Fibroblast of lung (primary cell): ENCODE measurements around the gene CELF2. TPM values are rescaled to one million over a fixed set of nuclear protein-coding genes. Genes with fewer than 3 reads are reported as not detected.

Experiments
- DNase-seq, 2 donors: peaks; one replicate each; pipeline versions ENCODE4 v3.0.0 to v3.0.0-alpha.2; 2010; ENCODE audit warnings: low read depth in 2 of 2
- H2AFZ ChIP-seq: 2 replicates; pipeline ENCODE4 v1.5.1; 2012; ENCODE audit warnings: low read length, control low read depth, inconsistent platforms
- H3K27ac ChIP-seq: 2 replicates; pipeline ENCODE4 v1.5.1; 2011; ENCODE audit warnings: low read length, control low read depth; ENCODE audit not compliant: insufficient read depth
- H3K27me3 ChIP-seq: 2 replicates; pipeline ENCODE4 v1.5.1; 2011; ENCODE audit warnings: mild to moderate bottlenecking, low read length; ENCODE audit not compliant: control insufficient read depth, insufficient read depth
- H3K36me3 ChIP-seq: 2 replicates; pipeline ENCODE4 v1.5.1; 2011; ENCODE audit warnings: low read length; ENCODE audit not compliant: control insufficient read depth, insufficient read depth
- H3K4me1 ChIP-seq: 2 replicates; pipeline ENCODE4 v1.5.1; 2011; ENCODE audit warnings: low read length; ENCODE audit not compliant: control insufficient read depth, insufficient read depth; ENCODE audit errors: extremely low read depth
- H3K4me2 ChIP-seq: 2 replicates; pipeline ENCODE4 v1.5.1; 2011; ENCODE audit warnings: low read length, control low read depth; ENCODE audit not compliant: insufficient read depth; ENCODE audit errors: extremely low read depth
- H3K4me3 ChIP-seq, 4 experiments: fragments of 200-600 bp in 1 of 4; sonication (generic) in 1 of 4; replicated peaks in 1 of 4; 2 replicates each; pipeline ENCODE4 v1.5.1; 2011 to 2016; ENCODE audit warnings: low read length in 4 of 4, low read depth in 3 of 4, mild to moderate bottlenecking in 3 of 4, control low read depth in 2 of 4, inconsistent platforms in 1 of 4, mixed read lengths in 1 of 4; ENCODE audit not compliant: insufficient read depth in 1 of 4; ENCODE audit errors: control extremely low read depth in 1 of 4
- H3K79me2 ChIP-seq: 2 replicates; pipeline ENCODE4 v1.5.1; 2012; ENCODE audit warnings: mild to moderate bottlenecking, low read length, inconsistent platforms; ENCODE audit not compliant: control insufficient read depth, insufficient read depth
- H3K9ac ChIP-seq: 2 replicates; pipeline ENCODE4 v1.5.1; 2011; ENCODE audit warnings: mild to moderate bottlenecking, low read length, control low read depth; ENCODE audit not compliant: insufficient read depth
- H3K9me3 ChIP-seq: 2 replicates; pipeline ENCODE4 v1.5.1; 2012; ENCODE audit warnings: low read depth, low read length; ENCODE audit not compliant: control insufficient read depth, insufficient read depth
- H4K20me1 ChIP-seq: 2 replicates; pipeline ENCODE4 v1.5.1; 2011; ENCODE audit warnings: low read length; ENCODE audit not compliant: control insufficient read depth, insufficient read depth; ENCODE audit errors: extremely low read depth
- CTCF ChIP-seq, 2 donors: IDR thresholded peaks in 1 of 2; conservative IDR thresholded peaks in 1 of 2; 1 replicate in 1 of 2; 2 replicates in 1 of 2; pipeline ENCODE4 v1.5.1; 2011 to 2012; ENCODE audit warnings: low read length in 2 of 2, control low read depth in 1 of 2, inconsistent platforms in 1 of 2, low read depth in 1 of 2, mild to moderate bottlenecking in 1 of 2
- EZH2 ChIP-seq: IDR thresholded peaks from 2 replicates; pipeline ENCODE4 v1.5.1; 2012; ENCODE audit warnings: low read length, control low read depth, mild to moderate bottlenecking; ENCODE audit errors: missing control alignments
- polyA plus RNA-seq, 2 donors: library from polyadenylated mRNA; depleted of rRNA in 1 of 2; stranded (reverse) in 1 of 2; unstranded in 1 of 2; fragments of >200 nt; gene quantifications; 2 replicates each; pipeline ENCODE4 v1.2.1, GENCODE V29; 2011 to 2012; ENCODE audit warnings: missing spikeins in 1 of 2
- total RNA-seq: library from RNA; depleted of rRNA; stranded (reverse); fragments of >200 nt; gene quantifications from 2 replicates; pipeline ENCODE4 v1.2.1, GENCODE V29; 2014

CELF2 gene
- total and polyA plus RNA-seq, 2 donors (not counting 1 experiment from before 2014, with no cell fraction given): 16.9 to 25.1 TPM

DNA sequence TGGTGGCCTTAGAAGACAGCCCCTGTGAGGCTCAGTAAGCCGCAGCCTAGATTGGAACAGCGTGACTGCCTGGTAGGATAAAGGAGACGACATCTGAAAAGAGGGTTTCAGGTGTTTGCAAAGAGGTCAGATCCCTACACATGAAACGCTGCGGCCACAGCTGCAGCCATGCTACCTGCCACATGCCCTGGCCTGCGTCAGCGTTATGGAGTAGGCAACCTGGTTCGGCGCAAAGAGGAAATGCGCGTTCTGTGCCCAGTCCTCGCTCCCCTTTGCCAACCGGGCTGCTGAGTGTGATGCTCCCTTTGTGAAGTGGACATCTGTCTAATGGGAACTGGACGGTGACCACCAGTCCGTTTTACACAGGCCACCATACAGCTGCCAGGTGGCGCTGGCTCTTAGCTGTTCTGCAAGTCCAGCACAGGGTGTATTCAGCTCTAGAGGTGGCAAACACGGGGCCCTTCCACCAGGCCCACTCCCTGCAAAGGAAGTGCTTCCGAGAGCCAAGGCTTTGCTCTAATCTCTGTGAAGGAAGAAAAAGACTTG, 160.3 kb downstream of the CELF2 start:
- Histone ChIP-seq H3K27ac (peak overlapping the region; percentile 42), H2AFZ (no peak overlapping the region), H4K20me1 (no peaks in the 10 kb centered on the region), H3K4me3 (no peak overlapping the region), H3K27me3 (no peaks in the 10 kb centered on the region), H3K9ac (no peak overlapping the region), H3K36me3 (no peaks in the 10 kb centered on the region), H3K4me1 (no peaks in the 10 kb centered on the region), H3K79me2 (peaks cover 2% of the 10 kb centered on the region), H3K4me2 (no peak overlapping the region), H3K9me3 (no peaks in the 10 kb centered on the region)
- TF ChIP-seq EZH2: no peak
- TF ChIP-seq CTCF (conservative IDR thresholded peaks at IDR 0.05 in 1 of 2, IDR thresholded peaks at IDR 0.05 in 1 of 2; ENCODE audit: low read depth in 1 of 2, low read length in 2 of 2): no peak
- DNase-seq: peak in 1 of 2 donors; percentile 7

DNA sequence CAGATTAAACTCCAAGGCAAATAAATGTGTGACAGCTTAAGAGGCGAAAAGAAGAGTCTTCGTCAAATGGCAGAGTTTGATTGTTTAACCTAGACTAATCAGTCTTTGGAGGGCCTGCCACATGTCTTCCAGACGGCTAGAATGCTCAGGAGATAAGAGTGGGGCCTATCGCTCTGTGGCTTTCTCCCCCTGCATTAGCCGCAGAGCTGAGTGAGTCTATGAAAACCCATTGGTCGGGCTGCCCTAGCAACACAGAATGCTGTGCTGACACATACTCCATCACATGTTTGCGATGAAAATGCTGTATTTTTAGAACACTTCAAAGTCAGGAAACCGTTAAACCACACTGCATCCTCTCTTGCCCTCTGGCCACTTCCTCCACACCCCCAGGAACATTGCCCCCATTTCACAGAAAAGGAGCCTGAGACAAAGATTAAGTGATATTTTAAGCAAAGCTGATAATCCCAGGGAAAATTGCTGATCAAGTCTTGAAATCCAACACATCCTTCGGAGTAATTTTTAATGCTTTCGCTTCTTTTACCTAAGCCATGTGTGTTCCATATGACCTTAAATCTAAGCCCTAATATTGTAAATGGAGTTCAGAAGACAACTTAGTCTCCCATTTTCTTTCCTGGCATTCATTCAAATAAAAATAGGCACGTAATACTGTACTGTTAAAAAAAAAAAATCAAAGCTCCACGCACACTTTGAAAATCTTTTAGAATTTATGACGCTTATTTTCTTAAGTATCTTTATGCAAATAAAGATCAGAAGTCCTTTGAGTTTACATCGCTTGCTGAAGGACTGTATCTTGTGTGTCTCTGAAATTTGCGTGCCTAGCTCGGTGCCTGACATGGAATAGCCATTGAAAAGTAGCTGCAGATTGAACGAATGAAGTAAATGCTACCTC, 161.2 kb downstream of the CELF2 start:
- peak; percentile 56 to 90 for DNase-seq
- no peak overlapping the region for H3K4me2 ChIP-seq

More for the DNA sequence above, 161.2 kb downstream of the CELF2 start:
- Histone ChIP-seq H3K4me3 (no peak overlapping the region), H3K4me1 (no peaks in the 10 kb centered on the region), H4K20me1 (no peaks in the 10 kb centered on the region), H3K27ac (peak overlapping the region; percentile 42), H2AFZ (peak overlapping the region; percentile 19), H3K79me2 (peaks cover 2% of the 10 kb centered on the region), H3K36me3 (no peaks in the 10 kb centered on the region), H3K9ac (no peak overlapping the region), H3K27me3 (no peaks in the 10 kb centered on the region), H3K9me3 (no peaks in the 10 kb centered on the region)
- TF ChIP-seq CTCF (conservative IDR thresholded peaks at IDR 0.05 in 1 of 2, IDR thresholded peaks at IDR 0.05 in 1 of 2; ENCODE audit: low read depth in 1 of 2, low read length in 2 of 2): no peak
